Heart right ventricle (tissue), 16 donors: ENCODE measurements around the gene PARP1. TPM values are rescaled to one million over a fixed set of nuclear protein-coding genes. Genes with fewer than 3 reads are reported as not detected.
"Not testable (repeated sequence)": the region's sequence is repeated elsewhere in the genome, so short reads cannot be mapped to it uniquely, and the experiment has no call there.

Source experiments
- ATAC-seq, 8 donors: fragments of 200-7000 bp; cut with Tn5 transposase; one replicate each; pipeline ENCODE4 v1.9.1; 2020; ENCODE audit warnings: mild to moderate bottlenecking in 8 of 8, moderate library complexity in 8 of 8, moderate number of reproducible peaks in 1 of 8
- DNase-seq, 2 donors: peaks; one replicate each; pipeline ENCODE4 v3.0.0-alpha.2; 2020
- H3K27ac ChIP-seq, 10 donors: fragments of 200-600 bp; sonication (generic) in 2 of 10; one replicate each; pipeline versions ENCODE4 v1.5.0 to v1.8.0; 2020 to 2022; ENCODE audit warnings: mild to moderate bottlenecking in 3 of 10
- H3K27me3 ChIP-seq, 7 donors: fragments of 200-600 bp; one replicate each; pipeline ENCODE4 v1.8.0; 2021 to 2022; ENCODE audit warnings: mild to moderate bottlenecking in 2 of 7
- H3K36me3 ChIP-seq, 9 donors: fragments of 200-600 bp; sonication (generic) in 1 of 9; one replicate each; pipeline versions ENCODE4 v1.5.0 to v1.8.0; 2020 to 2022; ENCODE audit warnings: mild to moderate bottlenecking in 2 of 9
- H3K4me1 ChIP-seq, 9 donors: fragments of 200-600 bp; sonication (generic) in 1 of 9; one replicate each; pipeline versions ENCODE4 v1.5.0 to v1.8.0; 2020 to 2022; ENCODE audit warnings: mild to moderate bottlenecking in 4 of 9
- H3K4me3 ChIP-seq, 10 donors: fragments of 200-600 bp; sonication (generic) in 2 of 10; one replicate each; pipeline versions ENCODE4 v1.5.0 to v1.8.0; 2020 to 2022; ENCODE audit warnings: mild to moderate bottlenecking in 7 of 10, moderate library complexity in 2 of 10
- H3K9me3 ChIP-seq, 11 donors: fragments of 200-600 bp in 10 of 11; sonication (generic) in 2 of 11; one replicate each; pipeline versions ENCODE4 v1.5.0 to v1.8.0; 2013 to 2022; ENCODE audit warnings: mild to moderate bottlenecking in 2 of 11, control low read depth in 1 of 11, moderate library complexity in 1 of 11
- CTCF ChIP-seq, 9 donors: fragments of 200-600 bp; sonication (generic) in 2 of 9; IDR thresholded peaks; one replicate each; pipeline versions ENCODE4 v1.5.0 to v1.8.0; 2021 to 2022; ENCODE audit warnings: antibody characterized with exemption in 9 of 9, mild to moderate bottlenecking in 5 of 9, moderate library complexity in 1 of 9
- WGBS, 2 donors: extraction: QIAGEN DNeasy Blood & Tissue Kit; methylation state at CpG; one replicate each; pipeline ENCODE4 v1.1.7; 2013; ENCODE audit warnings: inconsistent platforms in 1 of 2; 5-methylcytosine and 5-hydroxymethylcytosine counted together
- intact Hi-C, 10 donors: fragments of 100-400 bp; cut with DNase I; formaldehyde crosslinking; loops; one replicate each; pipeline versions ENCODE4 v1.11.1 to v1.14.2; 2022
- polyA plus RNA-seq, 2 donors: library from polyadenylated mRNA; stranded (reverse); fragments of 200-250 nt; gene quantifications; one replicate each; pipeline ENCODE4 v1.2.3, GENCODE V29; 2013
- total RNA-seq, 10 donors: library from RNA; stranded (reverse); fragmentation: NEBNext Ultra II Directional in 3 of 10; extraction: Animal tissue kit (Norgen Biotek cat#: 25700) in 3 of 10; gene quantifications; one replicate each; pipeline versions ENCODE4 v1.2.1 to v1.2.4, GENCODE V29; 2021 to 2023
- donor health status: Arrhythmogenic right ventricular cardiomyopathy.
- donor health status: ischemic (EF 13 %, LVEDD 7.1; RV severe dilation, severe dysfunction).
- donor health status: healthy with polysubstance abuse.
- donor health status: DM: no; HTN: yes; CAD: no.
- donor health status: DM: no; HTN: no; CAD: no.
- donor health status: ischemic (EF 25% LVEDD 6.9; RV normal size, moderate dysfunction).
- donor health status: ischemic (EF 25% LVEDD 5.7; RV mildly dilated, moderate dysfunction).
- donor health status: healthy.
- donor health status: DM: yes; HTN: yes; CAD: no.
- donor health status: Ischemic cardiomyopathy.
- donor health status: ischemic (EF 35%, LVEDD 5.7; RV mildly dilated, moderate dysfunction).
- donor health status: nonischemic (EF 11% LVEDD 7.7; RV severe dilation, severe dysfunction).
- donor health status: DM: yes; HTN: yes; CAD: no.
- donor health status: PGD.
- donor health status: ischemic (EF 29% LVEDD 5.4; RV normal size, mild dysfunction).
- donor health status: nonischemic (EF 23%, LVEDD 6.1; RV moderate dilation, normal function).

Gene PARP1
- total and polyA plus RNA-seq, 12 donors: 36.1 to 154 (median 110) TPM

- WGBS, 2 donors: 66 to 71% methylated on average over 14 of the region's 14 CpGs
- H3K27me3 ChIP-seq: peaks cover 0 to 5% (median 0%) of the 10 kb centered on the region in 7 donors
- no peaks in the 10 kb centered on the region for H3K36me3 ChIP-seq
- H3K4me3 ChIP-seq: no peak overlapping the region
- no peak for TF ChIP-seq CTCF (IDR thresholded peaks at IDR 0.05)
- no peaks in the 10 kb centered on the region for H3K9me3 ChIP-seq
- intact Hi-C loops: loop anchor here (5.0 to 10.0 kb wide), 7 partner anchors 107 to 405 kb away; partner anchors contain the start of gene STUM (in 4 of the 10)
- peaks cover 0 to 3% (median 0%) of the 10 kb centered on the region in 9 donors for H3K4me1 ChIP-seq
- ATAC-seq (peak in 7 of 8 donors; percentile 40 to 85 (median 77)), DNase-seq (peak in 1 of 2 donors; percentile 23)
- H3K27ac ChIP-seq: peak overlapping the region in 2 of 10 donors; percentile 31 to 44
Measured at GRCh38 chr1:226429858-226430715, 22.2 kb upstream of the PARP1 start.

- Histone ChIP-seq H3K4me3 (no peak overlapping the region), H3K9me3 (no peaks in the 10 kb centered on the region), H3K27ac (no peak overlapping the region), H3K36me3 (no peaks in the 10 kb centered on the region), H3K4me1 (peaks cover 0 to 9% (median 3%) of the 10 kb centered on the region in 9 donors), H3K27me3 (peaks cover 0 to 6% (median 0%) of the 10 kb centered on the region in 7 donors)
- no peak for TF ChIP-seq CTCF (IDR thresholded peaks at IDR 0.05)
- ATAC-seq (no peak), DNase-seq (no peak)
- 57 to 65% methylated on average over 12 of the region's 12 CpGs for WGBS, 2 donors
- intact Hi-C loops: loop anchor here (5.0 to 10.0 kb wide), 7 partner anchors 108 to 406 kb away; partner anchors contain the start of gene STUM (in 4 of the 10)
Measured at GRCh38 chr1:226428791-226429461, 21.0 kb upstream of the PARP1 start.

- Histone ChIP-seq H3K9me3 (no peaks in the 10 kb centered on the region), H3K36me3 (no peaks in the 10 kb centered on the region), H3K27me3 (peaks cover 0 to 6% (median 0%) of the 10 kb centered on the region in 7 donors), H3K4me3 (no peak overlapping the region), H3K4me1 (peaks cover 0 to 9% (median 3%) of the 10 kb centered on the region in 9 donors), H3K27ac (no peak overlapping the region)
- ATAC-seq (peak in 1 of 8 donors; percentile 39), DNase-seq (no peak)
- WGBS, 2 donors: 78 to 82% methylated on average over 5 of the region's 5 CpGs
- intact Hi-C loops: loop anchor here (5.0 to 10.0 kb wide), 7 partner anchors 109 to 406 kb away; partner anchors contain the start of gene STUM (in 4 of the 10)
- TF ChIP-seq CTCF (IDR thresholded peaks at IDR 0.05): no peak
Measured at GRCh38 chr1:226428348-226428747, 20.5 kb upstream of the PARP1 start.

- TF ChIP-seq CTCF (IDR thresholded peaks at IDR 0.05): no peak
- Histone ChIP-seq H3K36me3 (no peaks in the 10 kb centered on the region), H3K4me3 (no peak overlapping the region), H3K27me3 (peaks cover 0 to 6% (median 0%) of the 10 kb centered on the region in 7 donors), H3K9me3 (no peaks in the 10 kb centered on the region), H3K4me1 (peaks cover 0 to 9% (median 3%) of the 10 kb centered on the region in 9 donors), H3K27ac (no peak overlapping the region)
- ATAC-seq: no peak
- WGBS, 2 donors: 97 to 99% methylated on average over 3 of the region's 3 CpGs
- intact Hi-C loops: loop anchor here (5.0 to 10.0 kb wide), 7 partner anchors 110 to 408 kb away; partner anchors contain the start of gene STUM (in 4 of the 10)
- no peak for DNase-seq
Measured at GRCh38 chr1:226427131-226427530, 19.2 kb upstream of the PARP1 start.

- H3K4me3 ChIP-seq, H3K4me1 ChIP-seq, H3K27ac ChIP-seq, H3K9me3 ChIP-seq, H3K36me3 ChIP-seq, H3K27me3 ChIP-seq, DNase-seq, ATAC-seq: not testable (repeated sequence)
- 96% methylated on average over 11 to 22 of the region's 23 CpGs for WGBS, 2 donors
- intact Hi-C loops: loop anchor here (5.0 to 10.0 kb wide), 7 partner anchors 111 to 408 kb away; partner anchors contain the start of gene STUM (in 4 of the 10)
Measured at GRCh38 chr1:226426395-226426794, 18.5 kb upstream of the PARP1 start.
